CD4-positive, alpha-beta T cell treated with Interleukin-4 for 4 hours (primary cell): ENCODE results near the gene SYT13.

Source experiments
- DNase-seq: peaks from one replicate; pipeline ENCODE4 v3.0.0-alpha.2; 2020

The SYT13 gene

DNA sequence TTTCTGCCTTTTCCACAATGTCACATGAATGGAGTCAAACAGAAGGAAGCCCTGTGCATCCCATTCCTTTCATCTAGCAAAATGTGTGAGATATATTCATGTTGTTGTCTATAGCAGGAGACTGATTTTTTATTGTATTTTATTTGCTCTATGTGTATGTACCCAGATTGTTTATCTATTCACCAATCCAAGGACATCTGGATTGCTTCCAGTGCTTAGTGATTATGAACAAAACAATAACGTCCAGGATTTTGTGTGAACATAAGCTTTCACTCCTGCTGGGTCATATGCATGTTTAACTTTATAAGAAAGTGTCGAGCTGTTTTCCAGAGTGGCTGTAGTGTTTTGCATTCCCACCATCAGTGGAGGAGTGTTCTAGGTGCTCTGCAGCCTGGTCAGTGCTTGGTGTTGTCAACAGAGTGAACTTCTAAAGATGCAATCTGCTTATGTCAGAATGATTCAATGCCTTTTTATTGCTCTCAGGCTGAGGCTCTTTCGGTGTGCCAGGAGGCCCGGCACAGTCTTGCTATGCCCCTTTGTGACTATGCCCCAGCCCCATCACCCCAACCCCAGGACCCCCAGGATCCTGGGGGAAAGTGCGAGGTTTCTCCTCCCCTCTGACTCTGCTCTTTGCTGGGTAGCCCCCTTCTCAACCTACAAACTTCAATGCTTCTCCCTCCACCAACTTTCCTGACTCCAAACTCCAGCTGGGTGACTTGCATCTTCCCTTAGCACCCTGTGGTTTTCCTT, 19.9 kb upstream of the SYT13 start:
- DNase-seq: no peak

- DNase-seq: no peak
Observed at GRCh38 chr11:45304992-45305335, 18.8 kb upstream of the SYT13 start.

DNA sequence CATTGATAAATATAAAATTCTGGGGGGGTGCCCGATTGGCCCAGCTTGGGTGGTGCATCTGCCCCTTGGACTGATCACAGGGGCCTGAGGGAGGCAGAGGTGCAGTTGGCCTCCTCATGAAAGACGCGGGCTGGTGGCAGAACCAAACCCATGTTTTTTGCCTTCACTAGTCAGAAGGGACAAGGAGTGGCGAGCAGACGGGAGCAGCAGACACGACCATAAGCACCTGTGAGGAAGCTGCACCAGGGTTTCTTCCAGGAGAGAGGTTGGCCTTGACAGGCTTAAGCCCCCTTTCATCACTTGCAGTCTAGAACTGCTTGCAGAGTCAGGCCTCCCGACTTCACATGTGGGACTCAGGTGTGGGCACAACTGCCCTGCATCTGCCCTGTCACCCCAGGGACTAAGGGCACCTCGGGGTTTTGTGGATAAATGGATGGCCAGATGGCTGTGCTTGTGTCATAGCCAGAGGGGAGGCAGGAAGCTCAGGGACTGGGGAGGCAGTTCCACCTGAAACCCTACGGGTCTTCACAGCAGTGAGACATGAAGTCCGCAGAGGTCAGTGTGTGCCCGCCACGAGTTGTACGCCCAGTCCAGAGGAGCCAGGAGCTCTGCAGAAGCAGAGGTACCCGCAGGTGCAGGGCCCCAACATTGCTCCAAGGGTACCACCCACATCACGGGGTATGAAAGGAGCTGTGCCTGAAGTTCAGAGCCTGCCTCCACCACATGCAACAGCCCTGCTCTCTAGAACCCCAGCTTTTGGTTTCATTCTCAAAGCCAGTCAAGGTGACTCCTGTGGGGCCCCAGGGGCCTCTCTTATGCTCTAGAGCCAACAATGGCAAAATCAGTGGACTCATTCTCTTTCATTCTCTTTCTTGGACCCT, 18.2 kb upstream of the SYT13 start:
- no peak for DNase-seq

GRCh38 chr11:45303316-45303715, 17.2 kb upstream of the SYT13 start:
- DNase-seq: no peak

DNA sequence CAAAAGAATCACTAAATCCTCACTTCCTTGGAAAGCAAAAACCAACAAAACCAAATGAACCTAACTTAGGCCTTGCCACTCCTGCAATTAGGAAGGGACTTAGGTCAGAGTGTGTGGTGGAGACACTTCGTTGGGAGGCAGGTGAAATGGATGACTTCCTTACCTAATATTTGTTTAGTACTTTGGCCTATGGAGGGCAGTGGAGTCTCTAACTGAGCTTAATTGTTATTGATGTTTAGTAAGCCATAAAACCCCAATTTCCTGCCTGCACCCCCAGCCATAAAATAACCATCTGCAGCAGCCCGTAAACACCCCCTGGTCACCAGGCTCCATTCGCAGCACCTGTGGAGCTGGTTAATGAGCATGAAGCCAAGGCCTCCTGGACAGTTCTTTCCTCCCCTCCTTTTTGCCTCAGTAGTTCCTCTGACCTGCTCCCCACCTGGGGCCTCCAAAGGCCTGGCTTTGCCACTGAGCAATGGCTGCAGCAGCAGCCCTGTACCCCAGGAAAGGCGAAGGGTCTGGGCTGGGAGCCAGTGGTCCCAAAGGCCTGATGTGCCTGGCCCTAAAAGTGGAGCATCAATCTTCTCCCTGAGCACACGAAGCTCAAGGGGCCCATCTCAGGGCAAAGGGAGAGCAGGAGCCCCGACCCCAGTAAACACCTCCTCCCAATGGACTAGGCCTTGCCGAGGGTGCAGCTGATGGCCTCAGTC, 15.6 kb upstream of the SYT13 start:
- no peak for DNase-seq

- no peak for DNase-seq
Observed at GRCh38 chr11:45300715-45301114, 14.6 kb upstream of the SYT13 start.

- no peak for DNase-seq
Observed at GRCh38 chr11:45298718-45299117, 12.6 kb upstream of the SYT13 start.

- no peak for DNase-seq
Observed at GRCh38 chr11:45296075-45296474, 9.9 kb upstream of the SYT13 start.

DNA sequence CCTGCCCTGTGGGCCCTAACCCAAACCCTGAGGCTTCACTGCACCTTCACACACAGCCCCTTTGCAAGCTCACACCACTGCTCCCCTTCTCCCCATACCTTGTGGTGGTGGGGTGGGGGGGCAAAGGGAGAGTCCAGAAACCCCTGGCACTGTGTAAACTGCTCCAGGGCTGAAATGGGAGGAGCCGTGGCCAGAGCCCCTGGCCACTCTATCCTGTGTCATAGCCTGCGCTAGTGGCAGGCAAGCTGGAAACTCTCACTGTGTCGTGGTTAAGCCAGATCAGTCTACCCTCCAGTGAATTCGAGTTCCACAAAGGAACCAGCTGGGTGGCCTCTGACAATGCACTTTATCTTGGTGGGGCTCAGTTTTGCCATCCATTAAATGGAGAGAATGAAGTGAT, 8.4 kb upstream of the SYT13 start:
- no peak for DNase-seq

- peak; percentile 54 for DNase-seq
Observed at GRCh38 chr11:45293566-45294192, 7.5 kb upstream of the SYT13 start.

DNA sequence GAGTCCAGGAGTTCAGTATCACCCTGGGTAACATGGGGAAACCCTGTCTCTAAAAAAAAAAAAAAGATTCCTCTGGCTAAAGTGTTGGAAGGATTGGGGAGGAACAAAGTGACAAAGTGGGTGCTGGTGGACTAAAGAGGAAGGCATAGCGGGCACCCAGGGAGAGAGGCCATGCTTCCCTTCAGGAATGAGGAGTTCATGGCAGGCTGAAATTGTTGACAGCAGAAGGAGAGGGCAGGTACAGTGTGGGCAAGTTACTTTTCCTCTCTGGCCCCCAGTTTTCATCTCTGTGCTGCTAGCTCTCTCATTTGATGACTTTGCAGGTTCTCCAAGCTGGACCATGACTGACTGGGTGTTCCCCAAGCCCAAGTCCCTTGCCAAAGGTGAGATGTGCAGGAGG, 4.4 kb upstream of the SYT13 start:
- DNase-seq: no peak

- DNase-seq: no peak
Observed at GRCh38 chr11:45289369-45289768, 3.2 kb upstream of the SYT13 start.

GRCh38 chr11:45288339-45288738, 2.2 kb upstream of the SYT13 start:
- no peak for DNase-seq

- no peak for DNase-seq
Observed at GRCh38 chr11:45287316-45287903, 1.3 kb upstream of the SYT13 start.

- no peak for DNase-seq
Observed at GRCh38 chr11:45285250-45285828, 802 bp downstream of the SYT13 start.

GRCh38 chr11:45282081-45282480, 4.1 kb downstream of the SYT13 start:
- no peak for DNase-seq

DNA sequence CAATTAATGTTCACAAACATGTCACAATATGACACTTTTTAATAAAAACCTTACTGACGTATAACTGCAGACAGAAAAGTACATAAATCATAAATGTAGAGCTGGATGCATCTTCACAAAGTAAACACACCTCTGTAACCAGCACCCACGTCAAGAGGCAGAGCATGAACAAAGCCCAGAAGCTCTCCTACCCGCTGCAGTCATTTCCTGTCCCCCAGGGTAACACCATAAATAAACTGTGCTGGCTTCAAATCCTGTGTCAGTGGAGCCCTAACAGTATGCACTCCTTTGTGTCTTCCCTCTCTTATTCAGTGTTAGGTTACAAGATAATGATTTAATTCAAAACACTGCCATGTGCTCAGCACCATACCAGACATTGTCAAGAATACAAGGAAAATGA, 5.7 kb downstream of the SYT13 start:
- no peak for DNase-seq

- DNase-seq: no peak
Observed at GRCh38 chr11:45279645-45280044, 6.5 kb downstream of the SYT13 start.

GRCh38 chr11:45278714-45279113, 7.4 kb downstream of the SYT13 start:
- DNase-seq: no peak

DNA sequence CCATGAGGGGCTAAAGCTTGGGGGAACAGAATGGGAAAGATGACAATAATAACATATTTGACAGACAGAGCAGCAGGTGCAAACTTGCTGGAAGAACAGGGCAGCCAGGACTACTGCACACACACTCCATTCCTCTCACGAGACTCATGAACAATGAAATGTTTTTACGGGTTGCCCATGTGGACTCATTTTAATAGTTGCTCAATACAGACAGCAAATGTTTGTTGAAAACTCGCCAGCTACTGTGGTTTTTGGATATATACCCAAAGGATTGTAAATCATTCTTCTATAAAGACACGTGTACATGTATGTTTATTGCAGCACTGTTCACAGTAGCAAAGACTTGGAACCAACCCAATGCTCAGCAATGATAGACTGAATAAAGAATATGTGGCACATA, 10.3 kb downstream of the SYT13 start:
- no peak for DNase-seq

DNA sequence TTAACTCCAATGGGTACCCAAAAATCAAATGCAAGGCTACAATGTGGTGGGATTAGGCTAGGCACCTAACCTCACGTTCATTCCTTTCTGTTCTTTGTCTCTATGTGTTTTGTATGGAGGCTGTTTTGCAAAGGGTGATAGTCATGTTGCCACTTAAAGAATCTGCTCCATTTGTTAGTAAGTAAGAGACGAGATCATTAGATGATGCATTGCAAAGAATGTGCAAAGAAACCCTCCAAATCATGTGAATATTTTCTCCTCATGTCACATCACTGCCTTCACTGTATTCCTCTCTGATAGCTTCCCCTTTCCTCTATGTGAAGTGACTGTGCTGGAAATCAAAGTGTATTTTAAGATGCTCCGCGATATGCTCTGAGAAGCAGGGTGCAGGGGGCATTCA, 11.9 kb downstream of the SYT13 start:
- no peak for DNase-seq

GRCh38 chr11:45273509-45273908, 12.6 kb downstream of the SYT13 start:
- no peak for DNase-seq

DNA sequence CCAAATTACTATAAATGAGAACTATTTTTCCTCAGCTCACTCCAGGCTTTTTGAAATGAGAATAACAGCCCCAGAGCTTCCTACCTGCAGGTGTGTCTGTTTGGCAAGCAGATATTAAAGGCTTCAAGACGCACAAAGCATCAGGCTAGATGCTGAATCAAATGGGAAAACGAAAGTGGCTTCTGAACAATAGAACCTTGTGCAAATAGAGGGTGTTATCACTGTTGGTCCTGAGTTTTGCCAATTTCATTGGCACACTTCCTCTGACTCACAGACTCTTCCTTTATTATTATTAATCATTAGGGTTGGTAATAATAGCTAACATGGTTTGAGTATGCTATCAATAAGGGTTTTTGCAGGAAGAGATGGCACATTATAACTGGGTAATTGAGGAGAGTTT, 13.4 kb downstream of the SYT13 start:
- no peak for DNase-seq
